ENCODE measurements around the gene MTMR10. TPM values are rescaled to one million over a fixed set of nuclear protein-coding genes. Genes with fewer than 3 reads are reported as not detected.

MTMR10 gene
- total and polyA plus RNA-seq, 11 donors: 8.6 to 38.9 (median 27.7) TPM

DNA sequence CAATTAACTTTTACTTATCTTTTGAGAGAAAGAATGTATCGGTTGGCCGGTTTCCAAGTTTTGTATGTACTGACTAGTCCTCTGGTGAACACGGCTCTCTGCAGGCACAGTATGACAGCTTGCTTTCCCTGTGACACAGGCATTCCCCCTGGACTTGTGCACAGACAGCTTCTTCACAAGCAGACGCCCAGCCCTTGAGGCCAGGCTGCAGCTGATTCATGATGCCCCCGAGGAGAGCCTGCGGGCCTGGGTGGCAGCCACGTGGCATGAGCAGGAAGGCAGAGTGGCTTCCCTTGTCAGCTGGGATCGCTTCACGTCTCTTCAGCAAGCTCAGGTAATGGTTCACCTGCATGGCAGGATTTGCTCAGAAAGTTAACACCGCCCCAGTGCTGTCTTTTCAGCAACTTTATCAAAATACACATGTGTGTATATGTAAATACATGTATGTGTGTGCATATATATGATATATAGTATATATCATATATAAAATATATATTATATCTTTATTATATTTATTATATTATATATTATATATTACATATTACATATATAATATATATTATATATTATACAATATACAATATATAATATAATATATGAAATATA, 62.3 kb downstream of the MTMR10 start:
- Histone ChIP-seq H3K9me3 (no peaks in the 10 kb centered on the region), H3K27me3 (no peaks in the 10 kb centered on the region), H3K27ac (no peak overlapping the region), H3K4me1 (peaks cover 0 to 4% (median 0%) of the 10 kb centered on the region in 12 donors), H3K36me3 (peaks cover 0 to 90% (median 66%) of the 10 kb centered on the region in 9 donors), H3K4me3 (no peak overlapping the region)
- WGBS, 4 donors: 79 to 85% (median 79%) methylated on average over 10 of the region's 10 CpGs
- intact Hi-C loops (cut with DNase I): loop anchor here in 1 of 10 donors (10.0 kb wide), 1 partner anchor 56 kb away; no protein-coding TSS in a partner anchor
- ATAC-seq: no peak
- DNase-seq: no peak
- TF ChIP-seq, protein P1, sequence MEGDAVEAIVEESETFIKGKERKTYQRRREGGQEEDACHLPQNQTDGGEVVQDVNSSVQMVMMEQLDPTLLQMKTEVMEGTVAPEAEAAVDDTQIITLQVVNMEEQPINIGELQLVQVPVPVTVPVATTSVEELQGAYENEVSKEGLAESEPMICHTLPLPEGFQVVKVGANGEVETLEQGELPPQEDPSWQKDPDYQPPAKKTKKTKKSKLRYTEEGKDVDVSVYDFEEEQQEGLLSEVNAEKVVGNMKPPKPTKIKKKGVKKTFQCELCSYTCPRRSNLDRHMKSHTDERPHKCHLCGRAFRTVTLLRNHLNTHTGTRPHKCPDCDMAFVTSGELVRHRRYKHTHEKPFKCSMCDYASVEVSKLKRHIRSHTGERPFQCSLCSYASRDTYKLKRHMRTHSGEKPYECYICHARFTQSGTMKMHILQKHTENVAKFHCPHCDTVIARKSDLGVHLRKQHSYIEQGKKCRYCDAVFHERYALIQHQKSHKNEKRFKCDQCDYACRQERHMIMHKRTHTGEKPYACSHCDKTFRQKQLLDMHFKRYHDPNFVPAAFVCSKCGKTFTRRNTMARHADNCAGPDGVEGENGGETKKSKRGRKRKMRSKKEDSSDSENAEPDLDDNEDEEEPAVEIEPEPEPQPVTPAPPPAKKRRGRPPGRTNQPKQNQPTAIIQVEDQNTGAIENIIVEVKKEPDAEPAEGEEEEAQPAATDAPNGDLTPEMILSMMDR (IDR thresholded peaks at IDR 0.05): no peak
- TF ChIP-seq POLR2A (IDR thresholded peaks at IDR 0.05): no peak

GRCh38 chr15:30928076-30928475, 63.4 kb downstream of the MTMR10 start:
- no peak for ATAC-seq
- intact Hi-C loops (cut with DNase I): loop anchor here in 1 of 10 donors (10.0 kb wide), 1 partner anchor 57 kb away; no protein-coding TSS in a partner anchor
- Histone ChIP-seq H3K4me1 (peaks cover 0 to 15% (median 8%) of the 10 kb centered on the region in 12 donors), H3K27ac (no peak overlapping the region), H3K4me3 (no peak overlapping the region), H3K9me3 (no peaks in the 10 kb centered on the region), H3K27me3 (no peaks in the 10 kb centered on the region), H3K36me3 (peaks cover 0 to 90% (median 77%) of the 10 kb centered on the region in 9 donors)
- DNase-seq: no peak
- no peak for TF ChIP-seq POLR2A (IDR thresholded peaks at IDR 0.05)
- TF ChIP-seq, protein P1 (IDR thresholded peaks at IDR 0.05): no peak
- 91 to 96% (median 96%) methylated on average over 5 of the region's 5 CpGs for WGBS, 4 donors

DNA sequence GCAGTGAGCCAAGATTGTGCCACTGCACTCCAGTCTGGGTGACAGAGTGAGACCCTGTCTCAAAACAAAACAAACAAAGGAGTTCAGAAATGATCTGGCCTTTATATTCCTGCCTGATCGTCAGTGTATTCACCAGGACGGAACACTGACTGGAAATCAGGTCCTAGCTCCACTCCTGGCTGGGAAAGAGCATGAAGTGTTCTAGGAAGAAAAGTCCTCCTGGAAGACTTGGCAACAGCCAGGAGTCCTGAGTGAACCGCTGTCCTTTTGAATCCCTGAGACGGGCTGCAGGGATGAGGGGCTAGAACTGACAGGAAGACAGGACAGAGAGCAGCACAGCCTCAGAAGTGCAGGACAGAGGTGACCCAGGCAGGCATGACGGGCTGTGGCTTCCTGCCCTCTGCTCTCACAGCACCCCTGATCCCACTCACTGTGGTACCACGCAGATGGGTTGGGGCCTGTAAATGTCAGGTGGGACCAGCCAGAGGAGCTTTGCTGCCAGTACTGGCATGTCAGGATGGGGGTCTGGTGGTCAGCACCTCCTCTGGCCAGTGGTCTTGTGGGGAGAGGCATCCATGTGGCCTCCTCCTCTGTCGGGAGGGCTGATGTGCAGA, 64.2 kb downstream of the MTMR10 start:
- 84 to 91% (median 87%) methylated on average over 4 to 7 of the region's 7 CpGs for WGBS, 4 donors
- DNase-seq: no peak
- no peak for TF ChIP-seq POLR2A (IDR thresholded peaks at IDR 0.05)
- TF ChIP-seq, protein P1 (IDR thresholded peaks at IDR 0.05): no peak
- Histone ChIP-seq H3K27ac (no peak overlapping the region), H3K36me3 (peaks cover 0 to 91% (median 80%) of the 10 kb centered on the region in 9 donors), H3K4me1 (peaks cover 0 to 23% (median 16%) of the 10 kb centered on the region in 12 donors), H3K27me3 (no peaks in the 10 kb centered on the region), H3K9me3 (no peaks in the 10 kb centered on the region), H3K4me3 (no peak overlapping the region)
- no peak for ATAC-seq
- intact Hi-C loops (cut with DNase I): loop anchor here in 1 of 10 donors (10.0 kb wide), 1 partner anchor 58 kb away; no protein-coding TSS in a partner anchor

GRCh38 chr15:30926161-30926560, 65.3 kb downstream of the MTMR10 start:
- DNase-seq: no peak
- H3K4me3 ChIP-seq: no peak overlapping the region
- intact Hi-C loops (cut with DNase I): loop anchor here in 1 of 10 donors (10.0 kb wide), 1 partner anchor 59 kb away; no protein-coding TSS in a partner anchor
- H3K27me3 ChIP-seq: no peaks in the 10 kb centered on the region
- WGBS, 4 donors: 92 to 94% (median 93%) methylated on average over 8 of the region's 8 CpGs
- peaks cover 0 to 33% (median 21%) of the 10 kb centered on the region in 12 donors for H3K4me1 ChIP-seq
- H3K27ac ChIP-seq: no peak overlapping the region
- no peaks in the 10 kb centered on the region for H3K9me3 ChIP-seq
- TF ChIP-seq POLR2A (IDR thresholded peaks at IDR 0.05): no peak
- TF ChIP-seq, protein P1 (IDR thresholded peaks at IDR 0.05): no peak
- no peak for ATAC-seq
- H3K36me3 ChIP-seq: peaks cover 0 to 94% (median 76%) of the 10 kb centered on the region in 9 donors

Data from heart left ventricle (tissue), 16 donors.